Measurements from ENCODE around the gene EPG5.

EPG5 gene

DNA sequence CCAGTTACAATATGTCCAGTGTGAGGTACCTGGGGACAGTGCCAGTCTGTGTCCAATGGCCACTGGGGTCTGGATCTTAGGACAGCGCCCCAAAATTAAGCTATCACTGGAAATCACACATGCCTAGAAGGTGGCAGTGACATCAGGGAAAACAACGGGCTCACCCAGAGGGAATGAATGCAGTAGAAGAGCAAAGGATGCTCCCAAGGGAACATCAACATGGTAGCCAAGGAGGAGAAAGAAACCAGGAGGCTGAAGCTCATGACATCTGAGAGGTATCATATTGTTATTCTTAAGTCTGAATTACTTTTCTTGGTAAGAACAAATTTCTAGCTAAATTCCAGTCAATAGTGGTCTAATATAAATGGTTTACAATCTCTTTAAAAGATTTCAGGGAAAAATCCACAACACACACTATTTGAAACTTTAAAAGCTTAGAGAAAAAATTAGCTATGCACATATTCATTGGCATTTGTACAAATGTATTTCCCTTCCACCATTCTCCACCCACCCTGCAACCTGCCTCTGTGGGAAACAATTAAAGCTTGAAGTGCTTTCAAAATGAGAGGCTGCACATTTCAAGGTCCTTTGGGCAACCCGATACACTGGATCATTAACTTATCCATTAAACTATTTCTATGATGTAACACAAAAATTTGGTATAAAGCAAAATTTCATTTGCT is 86.1 kb downstream of the EPG5 start:
- H3K4me3 ChIP-seq (ENCODE audit: low read length): no peak overlapping the region
- DNase-seq (ENCODE audit: low read depth): no peak
- H3K27me3 ChIP-seq (replicated peaks; ENCODE audit: control insufficient read depth, insufficient read depth, low read length): no peaks in the 10 kb centered on the region
- H3K9me3 ChIP-seq (ENCODE audit: control insufficient read depth, low read length): no peaks in the 10 kb centered on the region
- H3K4me1 ChIP-seq (ENCODE audit: control insufficient read depth, insufficient read depth, low read length): no peaks in the 10 kb centered on the region
- peaks cover 62% of the 10 kb centered on the region for H3K36me3 ChIP-seq (ENCODE audit: control insufficient read depth, insufficient read depth, low read length, severe bottlenecking)
- no peak overlapping the region for H3K9ac ChIP-seq (ENCODE audit: low read length)

- Histone ChIP-seq H3K4me3 (ENCODE audit: low read length) (no peak overlapping the region), H3K4me1 (ENCODE audit: control insufficient read depth, insufficient read depth, low read length) (no peaks in the 10 kb centered on the region), H3K36me3 (ENCODE audit: control insufficient read depth, insufficient read depth, low read length, severe bottlenecking) (peaks cover 70% of the 10 kb centered on the region), H3K9ac (ENCODE audit: low read length) (peak overlapping the region; percentile 15), H3K9me3 (ENCODE audit: control insufficient read depth, low read length) (peaks cover 2% of the 10 kb centered on the region), H3K27me3 (replicated peaks; ENCODE audit: control insufficient read depth, insufficient read depth, low read length) (no peaks in the 10 kb centered on the region)
- DNase-seq (ENCODE audit: low read depth): peak; percentile 74
Measured at GRCh38 chr18:45879681-45880655, 87.2 kb downstream of the EPG5 start.

GRCh38 chr18:45877403-45877802 is 89.7 kb downstream of the EPG5 start:
- no peaks in the 10 kb centered on the region for H3K27me3 ChIP-seq (replicated peaks; ENCODE audit: control insufficient read depth, insufficient read depth, low read length)
- H3K4me3 ChIP-seq (ENCODE audit: low read length): no peak overlapping the region
- peaks cover 71% of the 10 kb centered on the region for H3K36me3 ChIP-seq (ENCODE audit: control insufficient read depth, insufficient read depth, low read length, severe bottlenecking)
- no peak for DNase-seq (ENCODE audit: low read depth)
- H3K9me3 ChIP-seq (ENCODE audit: control insufficient read depth, low read length): peaks cover 2% of the 10 kb centered on the region
- no peak overlapping the region for H3K9ac ChIP-seq (ENCODE audit: low read length)
- no peaks in the 10 kb centered on the region for H3K4me1 ChIP-seq (ENCODE audit: control insufficient read depth, insufficient read depth, low read length)

DNA sequence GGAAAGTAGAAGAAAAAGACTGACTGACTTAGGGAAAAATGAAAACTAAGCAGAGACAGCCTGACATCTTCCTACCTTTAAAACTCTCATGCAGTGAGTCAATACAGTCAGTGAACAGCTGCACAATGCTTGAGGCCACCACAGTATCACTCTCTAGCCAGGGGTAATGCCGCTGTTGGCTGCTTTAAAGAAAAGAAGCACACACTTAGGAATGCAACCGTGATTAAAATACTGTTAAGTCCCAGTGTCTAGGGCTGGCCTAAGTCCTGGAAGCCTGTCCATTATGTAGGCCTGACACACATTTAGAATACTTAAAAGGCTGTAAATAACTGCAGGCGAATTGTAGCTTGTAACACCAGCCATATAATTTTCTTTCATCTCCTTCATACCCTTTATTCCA is 91.0 kb downstream of the EPG5 start:
- H3K4me1 ChIP-seq (ENCODE audit: control insufficient read depth, insufficient read depth, low read length): no peaks in the 10 kb centered on the region
- H3K27me3 ChIP-seq (replicated peaks; ENCODE audit: control insufficient read depth, insufficient read depth, low read length): no peaks in the 10 kb centered on the region
- no peak overlapping the region for H3K9ac ChIP-seq (ENCODE audit: low read length)
- DNase-seq (ENCODE audit: low read depth): no peak
- H3K9me3 ChIP-seq (ENCODE audit: control insufficient read depth, low read length): peaks cover 2% of the 10 kb centered on the region
- no peak overlapping the region for H3K4me3 ChIP-seq (ENCODE audit: low read length)
- H3K36me3 ChIP-seq (ENCODE audit: control insufficient read depth, insufficient read depth, low read length, severe bottlenecking): peaks cover 62% of the 10 kb centered on the region

- H3K27me3 ChIP-seq (replicated peaks; ENCODE audit: control insufficient read depth, insufficient read depth, low read length): no peaks in the 10 kb centered on the region
- no peak overlapping the region for H3K4me3 ChIP-seq (ENCODE audit: low read length)
- no peak overlapping the region for H3K9ac ChIP-seq (ENCODE audit: low read length)
- no peaks in the 10 kb centered on the region for H3K4me1 ChIP-seq (ENCODE audit: control insufficient read depth, insufficient read depth, low read length)
- DNase-seq (ENCODE audit: low read depth): no peak
- peaks cover 73% of the 10 kb centered on the region for H3K36me3 ChIP-seq (ENCODE audit: control insufficient read depth, insufficient read depth, low read length, severe bottlenecking)
- H3K9me3 ChIP-seq (ENCODE audit: control insufficient read depth, low read length): peaks cover 2% of the 10 kb centered on the region
Measured at GRCh38 chr18:45874491-45875184, 92.5 kb downstream of the EPG5 start.

DNA sequence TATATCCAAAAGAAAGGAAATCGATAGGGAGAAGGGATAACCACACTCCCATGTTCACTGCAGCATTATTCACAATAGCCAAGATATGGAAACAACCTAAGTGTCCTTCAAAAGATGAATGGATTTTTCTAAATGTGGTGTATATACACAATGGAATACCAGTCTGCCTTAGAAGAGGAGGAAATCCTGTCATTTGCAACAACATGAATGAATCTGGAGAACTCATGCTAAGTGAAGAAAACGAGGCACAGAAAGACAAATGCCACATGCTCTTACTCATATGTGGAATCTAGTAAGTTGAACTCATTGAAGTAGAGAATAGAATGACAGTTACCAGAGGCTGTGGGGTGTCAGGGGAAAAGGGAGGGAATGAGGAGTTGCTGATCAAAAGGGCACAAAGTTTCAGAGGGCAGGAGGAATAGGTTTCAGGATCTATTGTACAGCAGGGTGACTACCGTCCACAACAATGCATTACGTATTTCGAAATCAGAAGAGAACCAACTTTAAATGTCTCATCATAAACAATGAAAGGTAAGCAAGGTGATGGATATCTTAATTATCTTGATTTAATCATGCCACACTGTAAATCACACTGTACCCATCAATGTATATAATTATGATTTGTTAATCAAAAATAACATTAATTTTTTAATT is 95.6 kb downstream of the EPG5 start:
- Histone ChIP-seq H3K36me3 (ENCODE audit: control insufficient read depth, insufficient read depth, low read length, severe bottlenecking) (peaks cover 68% of the 10 kb centered on the region), H3K4me1 (ENCODE audit: control insufficient read depth, insufficient read depth, low read length) (no peaks in the 10 kb centered on the region), H3K9me3 (ENCODE audit: control insufficient read depth, low read length) (peaks cover 2% of the 10 kb centered on the region), H3K4me3 (ENCODE audit: low read length) (no peak overlapping the region), H3K27me3 (replicated peaks; ENCODE audit: control insufficient read depth, insufficient read depth, low read length) (no peaks in the 10 kb centered on the region), H3K9ac (ENCODE audit: low read length) (no peak overlapping the region)
- peak; percentile 24 for DNase-seq (ENCODE audit: low read depth)

DNA sequence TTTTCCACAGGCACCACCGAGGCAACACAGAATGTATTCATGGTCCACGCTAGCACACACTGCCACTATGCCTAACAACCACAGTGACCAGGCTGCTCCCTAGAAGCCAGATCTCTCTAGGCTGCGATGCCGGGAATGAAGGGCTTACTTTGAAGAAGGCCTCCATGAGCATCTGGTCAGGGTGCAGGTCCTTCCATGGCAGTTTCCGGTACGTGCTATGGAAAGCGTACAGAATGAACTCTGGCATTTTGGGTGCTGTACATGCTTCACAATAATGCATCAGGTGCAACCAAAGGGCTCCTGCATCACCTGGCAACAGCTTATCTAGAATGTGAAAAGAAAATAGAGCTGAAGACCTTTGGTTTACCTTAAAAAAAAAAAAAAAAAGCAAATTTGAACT is 96.7 kb downstream of the EPG5 start:
- Histone ChIP-seq H3K36me3 (ENCODE audit: control insufficient read depth, insufficient read depth, low read length, severe bottlenecking) (peaks cover 67% of the 10 kb centered on the region), H3K4me1 (ENCODE audit: control insufficient read depth, insufficient read depth, low read length) (no peaks in the 10 kb centered on the region), H3K4me3 (ENCODE audit: low read length) (no peak overlapping the region), H3K9ac (ENCODE audit: low read length) (no peak overlapping the region), H3K9me3 (ENCODE audit: control insufficient read depth, low read length) (no peaks in the 10 kb centered on the region), H3K27me3 (replicated peaks; ENCODE audit: control insufficient read depth, insufficient read depth, low read length) (no peaks in the 10 kb centered on the region)
- DNase-seq (ENCODE audit: low read depth): no peak

- H3K9me3 ChIP-seq (ENCODE audit: control insufficient read depth, low read length): no peaks in the 10 kb centered on the region
- no peak for DNase-seq (ENCODE audit: low read depth)
- H3K4me1 ChIP-seq (ENCODE audit: control insufficient read depth, insufficient read depth, low read length): no peaks in the 10 kb centered on the region
- H3K27me3 ChIP-seq (replicated peaks; ENCODE audit: control insufficient read depth, insufficient read depth, low read length): no peaks in the 10 kb centered on the region
- H3K9ac ChIP-seq (ENCODE audit: low read length): no peak overlapping the region
- H3K4me3 ChIP-seq (ENCODE audit: low read length): no peak overlapping the region
- H3K36me3 ChIP-seq (ENCODE audit: control insufficient read depth, insufficient read depth, low read length, severe bottlenecking): peaks cover 85% of the 10 kb centered on the region
Measured at GRCh38 chr18:45865466-45865865, 101.7 kb downstream of the EPG5 start.

GRCh38 chr18:45864081-45864480 is 103.0 kb downstream of the EPG5 start:
- H3K9ac ChIP-seq (ENCODE audit: low read length): no peak overlapping the region
- H3K27me3 ChIP-seq (replicated peaks; ENCODE audit: control insufficient read depth, insufficient read depth, low read length): no peaks in the 10 kb centered on the region
- no peaks in the 10 kb centered on the region for H3K9me3 ChIP-seq (ENCODE audit: control insufficient read depth, low read length)
- H3K4me3 ChIP-seq (ENCODE audit: low read length): no peak overlapping the region
- no peaks in the 10 kb centered on the region for H3K4me1 ChIP-seq (ENCODE audit: control insufficient read depth, insufficient read depth, low read length)
- no peak for DNase-seq (ENCODE audit: low read depth)
- peaks cover 86% of the 10 kb centered on the region for H3K36me3 ChIP-seq (ENCODE audit: control insufficient read depth, insufficient read depth, low read length, severe bottlenecking)

- peaks cover 92% of the 10 kb centered on the region for H3K36me3 ChIP-seq (ENCODE audit: control insufficient read depth, insufficient read depth, low read length, severe bottlenecking)
- no peak for DNase-seq (ENCODE audit: low read depth)
- no peaks in the 10 kb centered on the region for H3K9me3 ChIP-seq (ENCODE audit: control insufficient read depth, low read length)
- no peak overlapping the region for H3K4me3 ChIP-seq (ENCODE audit: low read length)
- no peaks in the 10 kb centered on the region for H3K27me3 ChIP-seq (replicated peaks; ENCODE audit: control insufficient read depth, insufficient read depth, low read length)
- no peak overlapping the region for H3K9ac ChIP-seq (ENCODE audit: low read length)
- H3K4me1 ChIP-seq (ENCODE audit: control insufficient read depth, insufficient read depth, low read length): no peaks in the 10 kb centered on the region
Measured at GRCh38 chr18:45863469-45863868, 103.7 kb downstream of the EPG5 start.

DNA sequence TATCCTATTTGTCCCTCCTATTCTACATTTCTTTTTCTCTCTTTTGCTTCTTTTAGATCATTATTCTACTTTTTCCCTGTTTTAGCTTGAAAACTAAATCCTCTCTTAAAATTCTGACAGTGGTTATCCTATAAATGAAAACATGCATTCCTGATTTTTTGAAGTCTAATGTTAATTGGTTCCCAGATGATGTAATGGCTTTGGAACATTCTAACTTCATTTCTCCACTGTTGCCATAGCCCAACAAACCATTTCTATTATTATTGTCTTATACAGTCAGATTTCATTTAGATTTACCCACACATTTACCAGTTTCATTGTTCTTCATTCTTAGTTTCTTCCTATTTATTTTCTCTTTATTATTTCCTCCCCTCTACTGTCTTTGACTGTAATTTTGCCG is 105.2 kb downstream of the EPG5 start:
- H3K4me1 ChIP-seq (ENCODE audit: control insufficient read depth, insufficient read depth, low read length): no peaks in the 10 kb centered on the region
- H3K36me3 ChIP-seq (ENCODE audit: control insufficient read depth, insufficient read depth, low read length, severe bottlenecking): peaks cover 95% of the 10 kb centered on the region
- DNase-seq (ENCODE audit: low read depth): no peak
- no peaks in the 10 kb centered on the region for H3K9me3 ChIP-seq (ENCODE audit: control insufficient read depth, low read length)
- H3K4me3 ChIP-seq (ENCODE audit: low read length): no peak overlapping the region
- H3K27me3 ChIP-seq (replicated peaks; ENCODE audit: control insufficient read depth, insufficient read depth, low read length): no peaks in the 10 kb centered on the region
- no peak overlapping the region for H3K9ac ChIP-seq (ENCODE audit: low read length)

All from adipocyte (in vitro differentiated cells).